ENCODE measurements around the gene FOXRED2. TPM values are rescaled to one million over a fixed set of nuclear protein-coding genes. Genes with fewer than 3 reads are reported as not detected.

The FOXRED2 gene
- polyA plus RNA-seq, 1 donor, result 13.9 TPM

DNA sequence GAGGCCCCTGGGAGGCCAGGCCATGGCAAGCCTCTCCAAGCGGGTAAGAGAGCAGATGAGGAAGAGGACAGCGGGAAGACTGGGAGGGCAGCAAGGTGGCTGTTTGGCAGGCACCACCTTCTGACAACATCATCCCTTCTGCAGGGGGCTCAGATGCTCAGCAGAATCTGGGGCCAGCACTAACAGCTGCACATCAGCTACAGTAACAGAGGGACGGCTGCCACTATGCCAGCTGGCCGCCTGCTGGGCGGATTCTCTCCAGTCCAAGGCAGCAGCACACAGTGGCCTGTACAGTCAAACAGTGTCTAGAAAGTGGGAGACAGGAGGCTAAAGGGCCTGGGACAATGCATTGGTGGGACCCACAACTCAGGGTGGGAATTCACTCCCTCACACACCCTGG, 14.7 kb downstream of the FOXRED2 start:
- Histone ChIP-seq H3K36me3 (ENCODE audit: control insufficient read depth, insufficient read depth, low read length) (peaks cover 42% of the 10 kb centered on the region), H3K4me1 (ENCODE audit: control insufficient read depth, insufficient read depth, low read length) (no peaks in the 10 kb centered on the region), H3K27me3 (ENCODE audit: control insufficient read depth, insufficient read depth, low read length) (no peaks in the 10 kb centered on the region), H3K27ac (ENCODE audit: low read length) (no peak overlapping the region), H3K9me3 (ENCODE audit: control insufficient read depth, low read depth, low read length) (no peaks in the 10 kb centered on the region), H3K4me3 (ENCODE audit: low read length) (no peak overlapping the region)
- DNase-seq, result no peak
- no CpG with 5 or more reads among the region's 5 CpGs for whole genome bisulfite sequencing (ENCODE audit: insufficient coverage, low lambda C conversion rate)

GRCh38 chr22:36491155-36491554, 15.7 kb downstream of the FOXRED2 start:
- Histone ChIP-seq H3K36me3 (ENCODE audit: control insufficient read depth, insufficient read depth, low read length) (peaks cover 42% of the 10 kb centered on the region), H3K9me3 (ENCODE audit: control insufficient read depth, low read depth, low read length) (peaks cover 4% of the 10 kb centered on the region), H3K27ac (ENCODE audit: low read length) (no peak overlapping the region), H3K4me1 (ENCODE audit: control insufficient read depth, insufficient read depth, low read length) (no peaks in the 10 kb centered on the region), H3K4me3 (ENCODE audit: low read length) (no peak overlapping the region), H3K27me3 (ENCODE audit: control insufficient read depth, insufficient read depth, low read length) (no peaks in the 10 kb centered on the region)
- DNase-seq, result no peak
- WGBS (ENCODE audit: insufficient coverage, low lambda C conversion rate), result 100% methylated on average over 1 of the region's 7 CpGs

DNA sequence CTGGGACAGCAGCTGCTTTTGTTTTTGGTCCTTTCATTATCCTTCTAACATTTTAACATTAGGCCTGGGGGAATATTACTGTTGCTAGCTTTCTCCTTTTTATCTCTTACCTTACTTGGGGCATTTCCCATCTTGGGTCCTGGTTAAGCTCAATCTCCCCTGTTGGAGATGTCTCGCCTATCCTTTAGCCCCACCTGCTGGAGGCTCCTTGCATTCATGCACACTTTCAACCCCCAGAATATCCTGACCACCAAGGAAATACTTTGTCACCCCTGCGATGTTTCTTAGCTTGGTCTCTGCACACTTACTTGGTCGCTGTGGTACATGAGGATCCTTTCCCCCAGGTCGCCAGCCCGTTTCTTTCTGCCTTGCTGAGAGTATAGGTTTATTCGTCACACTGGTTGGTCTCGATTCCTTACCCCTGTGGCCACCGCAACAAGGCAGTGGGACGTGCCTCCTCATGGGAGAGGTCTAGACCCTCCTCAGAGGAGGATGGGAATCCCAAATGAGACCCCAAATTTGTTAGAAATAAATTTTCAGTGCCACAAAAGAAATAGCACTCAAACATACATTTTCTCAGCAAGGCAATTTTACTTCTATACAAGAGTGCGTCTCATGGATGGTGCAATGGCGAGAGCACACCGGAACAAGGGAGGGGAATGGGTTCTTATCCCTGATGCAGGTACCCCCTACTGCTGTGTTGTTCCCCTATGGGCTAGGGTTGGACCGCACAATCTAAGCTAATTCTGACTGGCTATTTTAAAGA, 20.0 kb downstream of the FOXRED2 start:
- Histone ChIP-seq H3K4me1 (ENCODE audit: control insufficient read depth, insufficient read depth, low read length) (no peaks in the 10 kb centered on the region), H3K36me3 (ENCODE audit: control insufficient read depth, insufficient read depth, low read length) (peaks cover 27% of the 10 kb centered on the region), H3K4me3 (ENCODE audit: low read length) (no peak overlapping the region), H3K27me3 (ENCODE audit: control insufficient read depth, insufficient read depth, low read length) (no peaks in the 10 kb centered on the region), H3K27ac (ENCODE audit: low read length) (no peak overlapping the region), H3K9me3 (ENCODE audit: control insufficient read depth, low read depth, low read length) (peaks cover 4% of the 10 kb centered on the region)
- 60% methylated on average over 1 of the region's 13 CpGs for WGBS (ENCODE audit: insufficient coverage, low lambda C conversion rate)
- DNase-seq, result no peak

- peak within 1 kb of the TSS; percentile 82 for H3K4me3 ChIP-seq (ENCODE audit: low read length)
- WGBS (ENCODE audit: insufficient coverage, low lambda C conversion rate), result no CpG with 5 or more reads among the region's 62 CpGs
- peak; percentile 96 to 97 for DNase-seq
- peaks cover 34% of the 10 kb centered on the region for H3K36me3 ChIP-seq (ENCODE audit: control insufficient read depth, insufficient read depth, low read length)
- peak within 1 kb of the TSS; percentile 98 for H3K27ac ChIP-seq (ENCODE audit: low read length)
- H3K27me3 ChIP-seq (ENCODE audit: control insufficient read depth, insufficient read depth, low read length), result no peaks in the 10 kb centered on the region
- H3K9me3 ChIP-seq (ENCODE audit: control insufficient read depth, low read depth, low read length), result no peaks in the 10 kb centered on the region
- H3K4me1 ChIP-seq (ENCODE audit: control insufficient read depth, insufficient read depth, low read length), result peaks cover 9% of the 10 kb centered on the region
These were observed 25.3 kb downstream of the FOXRED2 start, which contains the start of gene TXN2 for GRCh38 chr22:36481393-36482168. Gene TXN2, minus strand, starts transcription at chr22:36481640. Its CDS starts 803 bp downstream, at chr22:36480837.

DNA sequence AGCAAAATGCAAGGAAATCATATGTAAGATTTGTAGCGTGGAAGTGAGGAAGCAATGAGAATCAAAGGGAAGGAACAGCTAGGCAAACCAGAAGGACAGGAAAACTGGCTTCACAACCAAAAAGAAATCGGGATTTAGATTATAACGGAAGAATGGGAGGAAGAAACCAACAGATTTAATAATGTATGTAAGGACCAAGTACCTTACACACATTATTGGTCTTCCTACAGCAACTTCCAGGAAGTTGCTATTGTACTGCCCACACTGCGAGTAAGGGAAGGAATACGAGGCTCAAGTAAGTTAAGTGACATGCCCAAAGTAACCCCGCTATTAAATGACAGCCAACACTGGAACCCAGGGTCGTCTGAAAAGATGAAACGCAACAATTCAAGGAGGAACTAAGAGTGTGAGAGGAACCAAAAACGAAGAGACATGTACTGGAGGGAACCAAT, 25.9 kb downstream of the FOXRED2 start:
- no peaks in the 10 kb centered on the region for H3K27me3 ChIP-seq (ENCODE audit: control insufficient read depth, insufficient read depth, low read length)
- peaks cover 9% of the 10 kb centered on the region for H3K4me1 ChIP-seq (ENCODE audit: control insufficient read depth, insufficient read depth, low read length)
- peak overlapping the region; percentile 98 for H3K27ac ChIP-seq (ENCODE audit: low read length)
- no peaks in the 10 kb centered on the region for H3K9me3 ChIP-seq (ENCODE audit: control insufficient read depth, low read depth, low read length)
- peak overlapping the region; percentile 82 for H3K4me3 ChIP-seq (ENCODE audit: low read length)
- no peak for DNase-seq
- WGBS (ENCODE audit: insufficient coverage, low lambda C conversion rate), result 27% methylated on average over 3 of the region's 9 CpGs
- peaks cover 35% of the 10 kb centered on the region for H3K36me3 ChIP-seq (ENCODE audit: control insufficient read depth, insufficient read depth, low read length)

- Histone ChIP-seq H3K4me1 (ENCODE audit: control insufficient read depth, insufficient read depth, low read length) (peaks cover 9% of the 10 kb centered on the region), H3K27ac (ENCODE audit: low read length) (no peak overlapping the region), H3K9me3 (ENCODE audit: control insufficient read depth, low read depth, low read length) (no peaks in the 10 kb centered on the region), H3K4me3 (ENCODE audit: low read length) (no peak overlapping the region), H3K27me3 (ENCODE audit: control insufficient read depth, insufficient read depth, low read length) (no peaks in the 10 kb centered on the region), H3K36me3 (ENCODE audit: control insufficient read depth, insufficient read depth, low read length) (peaks cover 54% of the 10 kb centered on the region)
- WGBS (ENCODE audit: insufficient coverage, low lambda C conversion rate), result no CpG with 5 or more reads among the region's 4 CpGs
- DNase-seq, result no peak
These were observed 27.9 kb downstream of the FOXRED2 start for GRCh38 chr22:36478966-36479365.

DNA sequence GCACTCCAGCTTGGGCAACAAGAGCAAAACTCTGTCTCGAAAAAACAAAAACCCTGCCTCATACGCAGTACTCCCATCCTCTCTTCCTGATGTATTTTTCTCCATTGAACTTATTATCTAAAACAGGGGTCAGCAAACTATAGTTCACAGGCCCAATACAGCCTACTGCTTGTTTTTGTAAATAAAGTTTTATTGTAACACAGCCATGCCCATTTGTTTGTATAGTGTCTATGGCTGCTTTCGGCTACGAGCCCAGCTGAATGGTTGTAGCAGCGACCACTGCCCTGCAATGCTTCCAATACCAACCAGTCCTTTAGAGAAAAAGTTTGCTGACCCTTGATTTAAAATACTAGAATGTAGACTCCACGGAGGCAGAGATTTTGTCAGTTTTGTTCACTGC, 31.5 kb downstream of the FOXRED2 start:
- Histone ChIP-seq H3K9me3 (ENCODE audit: control insufficient read depth, low read depth, low read length) (no peaks in the 10 kb centered on the region), H3K27ac (ENCODE audit: low read length) (no peak overlapping the region), H3K4me3 (ENCODE audit: low read length) (no peak overlapping the region), H3K27me3 (ENCODE audit: control insufficient read depth, insufficient read depth, low read length) (no peaks in the 10 kb centered on the region), H3K36me3 (ENCODE audit: control insufficient read depth, insufficient read depth, low read length) (peaks cover 80% of the 10 kb centered on the region), H3K4me1 (ENCODE audit: control insufficient read depth, insufficient read depth, low read length) (peaks cover 3% of the 10 kb centered on the region)
- DNase-seq, result no peak
- WGBS (ENCODE audit: insufficient coverage, low lambda C conversion rate), result no CpG with 5 or more reads among the region's 6 CpGs

GRCh38 chr22:36472689-36473088, 34.2 kb downstream of the FOXRED2 start:
- Histone ChIP-seq H3K4me1 (ENCODE audit: control insufficient read depth, insufficient read depth, low read length) (peaks cover 3% of the 10 kb centered on the region), H3K4me3 (ENCODE audit: low read length) (no peak overlapping the region), H3K9me3 (ENCODE audit: control insufficient read depth, low read depth, low read length) (no peaks in the 10 kb centered on the region), H3K27me3 (ENCODE audit: control insufficient read depth, insufficient read depth, low read length) (no peaks in the 10 kb centered on the region), H3K27ac (ENCODE audit: low read length) (no peak overlapping the region), H3K36me3 (ENCODE audit: control insufficient read depth, insufficient read depth, low read length) (peaks cover 67% of the 10 kb centered on the region)
- no peak for DNase-seq
- WGBS (ENCODE audit: insufficient coverage, low lambda C conversion rate), result 100% methylated on average over 2 of the region's 13 CpGs

GRCh38 chr22:36471341-36471821, 35.5 kb downstream of the FOXRED2 start:
- Histone ChIP-seq H3K4me1 (ENCODE audit: control insufficient read depth, insufficient read depth, low read length) (peaks cover 3% of the 10 kb centered on the region), H3K27me3 (ENCODE audit: control insufficient read depth, insufficient read depth, low read length) (no peaks in the 10 kb centered on the region), H3K4me3 (ENCODE audit: low read length) (no peak overlapping the region), H3K9me3 (ENCODE audit: control insufficient read depth, low read depth, low read length) (no peaks in the 10 kb centered on the region), H3K36me3 (ENCODE audit: control insufficient read depth, insufficient read depth, low read length) (peaks cover 68% of the 10 kb centered on the region), H3K27ac (ENCODE audit: low read length) (no peak overlapping the region)
- DNase-seq, result no peak
- no CpG with 5 or more reads among the region's 14 CpGs for WGBS (ENCODE audit: insufficient coverage, low lambda C conversion rate)

GRCh38 chr22:36470994-36471331, 35.9 kb downstream of the FOXRED2 start:
- peaks cover 3% of the 10 kb centered on the region for H3K4me1 ChIP-seq (ENCODE audit: control insufficient read depth, insufficient read depth, low read length)
- peaks cover 68% of the 10 kb centered on the region for H3K36me3 ChIP-seq (ENCODE audit: control insufficient read depth, insufficient read depth, low read length)
- WGBS (ENCODE audit: insufficient coverage, low lambda C conversion rate), result no CpG with 5 or more reads among the region's 10 CpGs
- no peaks in the 10 kb centered on the region for H3K27me3 ChIP-seq (ENCODE audit: control insufficient read depth, insufficient read depth, low read length)
- H3K9me3 ChIP-seq (ENCODE audit: control insufficient read depth, low read depth, low read length), result no peaks in the 10 kb centered on the region
- no peak overlapping the region for H3K4me3 ChIP-seq (ENCODE audit: low read length)
- peak in 1 of 2 donors; percentile 10 for DNase-seq
- H3K27ac ChIP-seq (ENCODE audit: low read length), result peak overlapping the region; percentile 5
